ENCODE results near the gene GNAQ. TPM values are rescaled to one million over a fixed set of nuclear protein-coding genes. Genes with fewer than 3 reads are reported as not detected.

Gene GNAQ
- total and polyA plus RNA-seq, 8 donors = 13.1 to 75.3 (median 38.5) TPM

DNA sequence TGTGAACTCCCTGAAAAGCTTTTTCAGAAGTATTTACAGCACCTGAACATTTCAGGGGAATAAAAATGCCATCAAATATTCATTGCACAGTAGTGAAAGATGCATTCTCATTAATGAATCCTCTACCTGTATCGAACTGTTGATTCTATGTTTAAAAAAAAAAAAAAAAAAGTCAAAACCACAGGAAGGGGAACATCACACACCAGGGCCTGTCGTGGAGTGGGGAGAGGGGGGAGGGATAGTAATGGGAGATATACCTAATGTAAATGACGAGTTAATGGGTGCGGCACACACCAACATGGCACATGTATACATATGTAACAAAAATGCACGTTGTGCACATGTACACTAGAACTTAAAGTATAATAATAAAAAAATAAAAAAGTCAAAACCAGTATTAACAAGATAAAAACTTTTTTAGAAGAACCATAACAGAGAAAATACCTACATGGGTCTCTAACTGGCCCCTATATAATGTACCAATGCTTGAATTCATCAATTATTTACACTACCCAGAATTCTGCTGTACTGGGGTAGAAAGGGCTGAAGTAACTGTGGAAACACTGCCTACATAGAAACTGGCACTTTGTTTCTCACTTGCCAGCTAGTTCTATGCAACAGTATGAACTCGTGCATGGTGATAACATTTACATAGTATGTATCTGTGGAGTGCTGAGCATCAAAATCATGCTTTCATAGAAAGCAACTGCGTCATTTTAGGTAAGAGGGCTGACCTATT, 48.9 kb downstream of the GNAQ start:
- DNase-seq = no peak
- peaks cover 48 to 96% (median 79%) of the 10 kb centered on the region in 4 donors for H3K4me1 ChIP-seq
- no peaks in the 10 kb centered on the region for H3K27me3 ChIP-seq
- H3K36me3 ChIP-seq = no peaks in the 10 kb centered on the region
- H3K4me3 ChIP-seq = no peak overlapping the region
- WGBS, 5 donors = 67 to 83% (median 72%) methylated on average over 7 of the region's 7 CpGs
- TF ChIP-seq EP300 (IDR thresholded peaks at IDR 0.05) (no peak), POLR2AphosphoS5 (IDR thresholded peaks at IDR 0.05) (no peak), POLR2A (IDR thresholded peaks at IDR 0.05) (no peak)
- TF ChIP-seq, protein P1, sequence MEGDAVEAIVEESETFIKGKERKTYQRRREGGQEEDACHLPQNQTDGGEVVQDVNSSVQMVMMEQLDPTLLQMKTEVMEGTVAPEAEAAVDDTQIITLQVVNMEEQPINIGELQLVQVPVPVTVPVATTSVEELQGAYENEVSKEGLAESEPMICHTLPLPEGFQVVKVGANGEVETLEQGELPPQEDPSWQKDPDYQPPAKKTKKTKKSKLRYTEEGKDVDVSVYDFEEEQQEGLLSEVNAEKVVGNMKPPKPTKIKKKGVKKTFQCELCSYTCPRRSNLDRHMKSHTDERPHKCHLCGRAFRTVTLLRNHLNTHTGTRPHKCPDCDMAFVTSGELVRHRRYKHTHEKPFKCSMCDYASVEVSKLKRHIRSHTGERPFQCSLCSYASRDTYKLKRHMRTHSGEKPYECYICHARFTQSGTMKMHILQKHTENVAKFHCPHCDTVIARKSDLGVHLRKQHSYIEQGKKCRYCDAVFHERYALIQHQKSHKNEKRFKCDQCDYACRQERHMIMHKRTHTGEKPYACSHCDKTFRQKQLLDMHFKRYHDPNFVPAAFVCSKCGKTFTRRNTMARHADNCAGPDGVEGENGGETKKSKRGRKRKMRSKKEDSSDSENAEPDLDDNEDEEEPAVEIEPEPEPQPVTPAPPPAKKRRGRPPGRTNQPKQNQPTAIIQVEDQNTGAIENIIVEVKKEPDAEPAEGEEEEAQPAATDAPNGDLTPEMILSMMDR (IDR thresholded peaks at IDR 0.05) = no peak
- H3K27ac ChIP-seq = peak overlapping the region in 2 of 5 donors; percentile 8 to 76
- intact Hi-C loops (cut with DNase I; ENCODE audit: low total_unique reads) = no loop called here
- no peaks in the 10 kb centered on the region for H3K9me3 ChIP-seq

DNA sequence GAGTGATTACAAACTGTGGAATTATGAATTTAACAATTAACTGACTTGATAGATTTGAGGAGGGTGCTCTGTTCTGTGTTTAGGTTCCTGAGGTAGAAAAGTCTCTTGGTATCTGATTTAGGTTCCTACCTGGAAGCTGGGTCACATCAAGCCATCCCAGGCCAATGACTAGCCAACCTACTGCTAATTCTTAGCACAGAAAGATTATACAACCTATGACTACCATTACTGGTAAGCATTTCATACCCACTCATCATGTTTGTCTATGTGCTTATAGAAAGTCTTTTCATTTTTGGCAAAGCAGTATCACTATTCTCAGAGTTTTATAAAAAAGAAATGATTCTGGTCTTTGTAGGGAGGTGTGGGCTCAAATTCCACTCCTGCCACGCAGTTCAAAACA, 49.7 kb downstream of the GNAQ start:
- H3K27ac ChIP-seq = peak overlapping the region; percentile 8 to 76 (median 38)
- no peaks in the 10 kb centered on the region for H3K36me3 ChIP-seq
- TF ChIP-seq POLR2AphosphoS5 (IDR thresholded peaks at IDR 0.05) = no peak
- TF ChIP-seq, protein P1 (IDR thresholded peaks at IDR 0.05) = no peak
- no peak for TF ChIP-seq EP300 (IDR thresholded peaks at IDR 0.05)
- TF ChIP-seq POLR2A (IDR thresholded peaks at IDR 0.05) = no peak
- no peaks in the 10 kb centered on the region for H3K9me3 ChIP-seq
- H3K4me1 ChIP-seq = peaks cover 51 to 96% (median 79%) of the 10 kb centered on the region in 4 donors
- intact Hi-C loops (cut with DNase I; ENCODE audit: low total_unique reads) = no loop called here
- WGBS, 5 donors = 71 to 86% (median 82%) methylated on average over 1 of the region's 1 CpG
- no peaks in the 10 kb centered on the region for H3K27me3 ChIP-seq
- H3K4me3 ChIP-seq = no peak overlapping the region
- no peak for DNase-seq

DNA sequence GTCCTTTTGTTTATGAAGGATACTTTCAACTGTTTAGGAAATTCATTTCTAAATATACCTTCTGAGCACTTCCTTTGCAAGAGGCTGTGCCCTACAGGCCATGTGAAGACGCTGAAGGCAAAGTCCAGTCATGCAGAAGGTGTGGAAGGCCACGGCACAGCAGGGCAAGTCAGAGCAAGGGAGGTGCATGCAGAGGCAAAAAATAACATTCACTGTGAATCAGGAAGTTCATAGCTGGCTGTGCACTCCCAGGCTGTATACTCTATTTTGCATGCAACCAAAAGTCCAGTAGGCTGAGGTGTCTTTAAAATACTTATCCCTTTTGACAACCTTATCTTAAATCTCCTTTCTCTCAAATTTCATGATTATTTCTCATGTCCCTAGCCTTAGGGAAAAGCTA, 50.3 kb downstream of the GNAQ start:
- peak; percentile 63 to 80 for DNase-seq
- no peak overlapping the region for H3K4me3 ChIP-seq
- peak overlapping the region; percentile 8 to 76 (median 38) for H3K27ac ChIP-seq
- no peaks in the 10 kb centered on the region for H3K9me3 ChIP-seq
- peaks cover 48 to 96% (median 78%) of the 10 kb centered on the region in 4 donors for H3K4me1 ChIP-seq
- 4 to 20% (median 8%) methylated on average over 2 of the region's 2 CpGs for WGBS, 5 donors
- H3K27me3 ChIP-seq = no peaks in the 10 kb centered on the region
- no peaks in the 10 kb centered on the region for H3K36me3 ChIP-seq
- TF ChIP-seq, protein P1 (IDR thresholded peaks at IDR 0.05) = no peak
- TF ChIP-seq POLR2AphosphoS5 (IDR thresholded peaks at IDR 0.05) (peak in 2 of 3 donors; percentile 57 to 79), EP300 (IDR thresholded peaks at IDR 0.05) (no peak)
- intact Hi-C loops (cut with DNase I; ENCODE audit: low total_unique reads) = no loop called here

DNA sequence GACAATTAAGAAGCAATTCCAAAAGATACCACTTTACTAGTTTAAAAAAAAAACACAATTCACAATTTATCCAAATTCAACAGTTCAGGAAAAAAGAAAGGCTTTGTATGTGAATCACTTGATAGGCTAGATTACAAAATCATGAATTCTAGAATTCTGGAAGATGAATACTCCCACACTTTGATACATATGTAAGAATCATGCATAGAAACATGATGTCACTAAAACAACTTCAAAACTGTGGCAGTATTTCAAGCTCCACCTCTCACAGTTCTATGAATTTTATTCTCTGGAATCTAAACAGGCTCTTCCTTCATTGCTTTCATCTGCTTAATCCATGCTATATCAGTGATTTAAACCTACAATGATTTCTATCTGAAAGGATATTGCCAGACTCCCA, 51.0 kb downstream of the GNAQ start:
- no peaks in the 10 kb centered on the region for H3K27me3 ChIP-seq
- intact Hi-C loops (cut with DNase I; ENCODE audit: low total_unique reads) = no loop called here
- no peak overlapping the region for H3K4me3 ChIP-seq
- TF ChIP-seq POLR2AphosphoS5 (IDR thresholded peaks at IDR 0.05) = no peak
- no peak for TF ChIP-seq POLR2A (IDR thresholded peaks at IDR 0.05)
- no peaks in the 10 kb centered on the region for H3K9me3 ChIP-seq
- H3K4me1 ChIP-seq = peaks cover 43 to 96% (median 76%) of the 10 kb centered on the region in 4 donors
- peak in 1 of 2 donors; percentile 60 for DNase-seq
- peak overlapping the region in 4 of 5 donors; percentile 8 to 76 (median 56) for H3K27ac ChIP-seq
- no peaks in the 10 kb centered on the region for H3K36me3 ChIP-seq
